Panc1 (cell line): ENCODE results near the gene STON1. TPM values are rescaled to one million over a fixed set of nuclear protein-coding genes. Genes with fewer than 3 reads are reported as not detected.

Source experiments
- ATAC-seq: fragments of 200-7000 bp; cut with Tn5 transposase; 2 replicates; pipeline ENCODE4 v1.9.1; 2020; ENCODE audit warnings: mild to moderate bottlenecking, moderate library complexity
- BruUV-seq: library from RNA; stranded (reverse); fragments of 400-500 nt; replicated peaks from 2 replicates; lab custom pipeline; 2021; lab: Mats Ljungman, UMichigan
- CTCF ChIA-PET: fragments of 300-600 bp; sonication (Branson Sonifier 250); formaldehyde crosslinking; loops from one replicate; lab custom pipeline; 2022; ENCODE audit warnings: antibody characterized with exemption; lab: Charles Lee
- POLR2A ChIA-PET: fragments of 300-600 bp; sonication (Branson Sonifier 250); formaldehyde crosslinking; loops from one replicate; lab custom pipeline; 2022; ENCODE audit warnings: antibody characterized with exemption; lab: Charles Lee
- DNase-seq: peaks from one replicate; pipeline ENCODE4 v3.0.0-alpha.2; 2010; ENCODE audit warnings: low read depth, low spot score
- H3K27ac ChIP-seq: 2 replicates; pipeline ENCODE4 v1.5.1; 2011; ENCODE audit warnings: mild to moderate bottlenecking, low read length, inconsistent platforms
- H3K27me3 ChIP-seq: fragments of 200-500 bp; sonication (Bioruptor generic); 2 replicates; pipeline ENCODE4 v1.6.0; 2014; ENCODE audit warnings: low read length, inconsistent platforms; ENCODE audit not compliant: control insufficient read depth, insufficient read depth
- H3K36me3 ChIP-seq: fragments of 200-500 bp; sonication (Bioruptor generic); 2 replicates; pipeline ENCODE4 v1.5.1; 2014; ENCODE audit warnings: inconsistent platforms, mild to moderate bottlenecking, low read length, moderate library complexity; ENCODE audit not compliant: control insufficient read depth, insufficient read depth
- H3K4me1 ChIP-seq: 2 replicates; pipeline ENCODE4 v1.5.1; 2011; ENCODE audit warnings: inconsistent platforms, mild to moderate bottlenecking, low read length, moderate library complexity; ENCODE audit not compliant: control insufficient read depth, insufficient read depth
- H3K4me3 ChIP-seq, 2 experiments: 2 replicates each; pipeline ENCODE4 v1.5.1; 2011 to 2012; ENCODE audit warnings: low read depth in 2 of 2, low read length in 2 of 2, mild to moderate bottlenecking in 2 of 2, inconsistent platforms in 1 of 2, moderate library complexity in 1 of 2
- H3K9me3 ChIP-seq: fragments of 200-500 bp; sonication (Bioruptor generic); 2 replicates; pipeline ENCODE4 v1.5.1; 2014; ENCODE audit warnings: low read depth, mild to moderate bottlenecking, inconsistent platforms, low read length, moderate library complexity; ENCODE audit not compliant: control insufficient read depth, insufficient read depth
- CTCF ChIP-seq: fragments of 450-650 bp; IDR thresholded peaks from 2 replicates; pipeline ENCODE4 v1.5.1; 2017; ENCODE audit warnings: mild to moderate bottlenecking
- POLR2AphosphoS5 ChIP-seq: IDR thresholded peaks from 2 replicates; pipeline ENCODE4 v1.6.1; 2012; ENCODE audit warnings: mild to moderate bottlenecking, low read depth, low read length, moderate library complexity
- REST ChIP-seq, 2 experiments: IDR thresholded peaks; 2 replicates each; pipeline ENCODE4 v1.6.1; 2011 to 2012; ENCODE audit warnings: low read depth in 2 of 2, control low read depth in 1 of 2, low read length in 1 of 2, mild to moderate bottlenecking in 1 of 2, moderate library complexity in 1 of 2; ENCODE audit not compliant: insufficient read depth in 1 of 2
- SIN3A ChIP-seq: IDR thresholded peaks from 2 replicates; pipeline ENCODE4 v1.6.1; 2012; ENCODE audit warnings: low read depth, mild to moderate bottlenecking, low read length, moderate library complexity, borderline replicate concordance; ENCODE audit not compliant: insufficient read depth
- TCF7L2 ChIP-seq: IDR thresholded peaks from 2 replicates; pipeline ENCODE4 v1.6.1; 2011; ENCODE audit warnings: mild to moderate bottlenecking, low read depth, low read length, inconsistent platforms
- in situ Hi-C: cut with HindIII; loops from 2 replicates; pipeline ENCODE4 v1.10.0; 2016; ENCODE audit warnings: low sequenced_read_pairs, low pct_unique_long_range_greater_than_20kb
- intact Hi-C: fragments of 100-400 bp; cut with micrococcal nuclease; formaldehyde crosslinking; loops from one replicate; pipeline ENCODE4 v1.10.0; 2022; ENCODE audit not compliant: unreplicated experiment
- total RNA-seq: library from RNA; stranded (reverse); gene quantifications from one replicate; pipeline ENCODE4 v1.2.1, GENCODE V29; 2021; ENCODE audit not compliant: unreplicated experiment

STON1 gene
- total RNA-seq, 1 experiment from 2014 or later = 0.92 TPM

GRCh38 chr2:48569433-48569832, 39.5 kb downstream of the STON1 start:
- ATAC-seq (no peak), DNase-seq (no peak)
- no peaks in the 10 kb centered on the region for H3K4me1 ChIP-seq
- POLR2A ChIA-PET = no interaction called here
- no peaks in the 10 kb centered on the region for H3K36me3 ChIP-seq
- CTCF ChIA-PET = no interaction called here
- TF ChIP-seq TCF7L2 = no peak
- TF ChIP-seq POLR2AphosphoS5 = no peak
- no peak for TF ChIP-seq SIN3A
- TF ChIP-seq REST (IDR thresholded peaks at IDR 0.05; ENCODE audit: insufficient read depth in 1 of 2, low read depth in 2 of 2, low read length in 1 of 2) = no peak
- TF ChIP-seq CTCF = no peak
- BruUV-seq = no TSS peak
- H3K27me3 ChIP-seq = 0 out of 2 replicates have a peak, but pooled peaks cover 2% of the 10 kb centered on the region
- intact Hi-C loops = no loop called here
- no peak overlapping the region for H3K4me3 ChIP-seq
- in situ Hi-C loops = no loop called here
- no peaks in the 10 kb centered on the region for H3K9me3 ChIP-seq
- no peak overlapping the region for H3K27ac ChIP-seq

DNA sequence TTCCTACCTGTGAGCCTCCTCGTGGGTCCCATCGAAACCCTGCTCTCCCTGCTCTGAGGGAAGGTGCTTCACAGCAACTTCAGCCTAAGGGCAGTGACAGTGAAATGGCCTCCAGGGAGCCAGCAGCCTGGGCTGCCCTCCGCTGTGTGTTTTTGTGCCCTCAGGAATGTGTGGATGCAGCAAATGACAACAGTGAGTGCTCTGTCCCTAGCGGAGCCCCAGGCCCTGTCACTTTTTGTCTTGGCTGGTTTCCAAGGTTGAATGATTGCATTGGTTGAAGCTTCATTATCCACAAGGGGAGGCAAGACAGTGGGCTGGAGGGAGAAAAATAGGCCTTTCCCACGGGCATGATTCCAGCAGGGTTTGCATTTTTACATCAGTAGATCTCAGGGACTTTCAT, 42.9 kb downstream of the STON1 start:
- TF ChIP-seq SIN3A = no peak
- TF ChIP-seq TCF7L2 = no peak
- no peak for TF ChIP-seq CTCF
- TF ChIP-seq REST (IDR thresholded peaks at IDR 0.05; ENCODE audit: insufficient read depth in 1 of 2, low read depth in 2 of 2, low read length in 1 of 2) = no peak
- TF ChIP-seq POLR2AphosphoS5 = no peak
- H3K27ac ChIP-seq = no peak overlapping the region
- DNase-seq = no peak
- no peaks in the 10 kb centered on the region for H3K9me3 ChIP-seq
- 0 out of 2 replicates have a peak, but pooled peaks cover 2% of the 10 kb centered on the region for H3K27me3 ChIP-seq
- in situ Hi-C loops = no loop called here
- H3K4me3 ChIP-seq = no peak overlapping the region
- ChIA-PET POLR2A (no interaction called here), CTCF (no interaction called here)
- no peak for ATAC-seq
- H3K36me3 ChIP-seq = no peaks in the 10 kb centered on the region
- BruUV-seq = no TSS peak
- no peaks in the 10 kb centered on the region for H3K4me1 ChIP-seq
- intact Hi-C loops = no loop called here
